DMS 273 treated with DMSO at 0.1 percent for 48 hours (cell line): ENCODE measurements around the gene SULT1A2.
"Not testable (repeated sequence)": the region's sequence is repeated elsewhere in the genome, so short reads cannot be mapped to it uniquely, and the experiment has no call there.

Source experiments
- DNase-seq: peaks from one replicate; lab custom pipeline; 2025; lab: John Stamatoyannopoulos, UW

The SULT1A2 gene

DNA sequence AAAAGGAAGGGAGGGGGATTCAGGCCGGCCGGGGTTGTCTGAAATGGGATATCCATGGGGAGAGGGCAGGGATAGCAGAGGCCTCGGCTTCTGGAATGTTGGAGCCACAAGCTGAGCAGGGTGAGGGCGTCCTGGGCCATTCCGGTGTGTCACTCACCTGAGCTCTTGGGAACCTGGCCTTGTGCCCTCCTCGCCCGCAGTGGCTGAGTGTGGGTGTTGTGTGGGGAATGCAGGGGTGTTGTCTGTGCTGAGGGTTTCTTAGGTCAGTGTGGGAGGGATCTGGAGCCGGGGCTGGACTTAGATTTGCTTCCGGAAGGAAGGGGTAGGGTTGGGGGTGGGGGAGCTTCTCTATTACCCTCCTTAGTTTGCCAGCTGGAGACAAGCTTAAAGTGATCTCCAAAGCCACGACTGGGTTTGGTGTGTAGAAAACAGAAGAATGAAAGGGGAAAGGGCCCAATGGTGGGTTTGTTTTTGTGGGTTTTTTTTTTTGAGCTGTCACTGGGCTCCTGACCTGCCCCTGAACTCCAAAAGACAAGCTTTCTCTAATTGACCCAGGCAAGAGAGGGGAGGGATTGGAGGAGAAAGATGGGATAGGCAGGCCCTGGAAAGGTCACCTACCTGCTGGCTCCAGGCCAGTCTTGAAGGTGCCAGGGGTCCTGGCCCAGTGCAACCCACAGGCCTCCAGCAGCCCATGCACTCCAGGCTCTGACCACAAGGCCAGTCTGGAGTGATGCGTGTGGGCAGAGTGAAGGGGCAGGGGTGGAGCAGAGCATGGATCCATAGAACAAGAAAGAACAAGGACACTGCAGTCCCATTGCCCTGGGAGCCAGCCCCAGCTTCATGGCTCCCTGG is at the start of gene SULT1A2:
Gene SULT1A2, minus strand, starts transcription at position 211 of the 852 bp plus-strand sequence. CDS start 1,120 bp downstream, outside the sequence.
- no peak for DNase-seq

DNA sequence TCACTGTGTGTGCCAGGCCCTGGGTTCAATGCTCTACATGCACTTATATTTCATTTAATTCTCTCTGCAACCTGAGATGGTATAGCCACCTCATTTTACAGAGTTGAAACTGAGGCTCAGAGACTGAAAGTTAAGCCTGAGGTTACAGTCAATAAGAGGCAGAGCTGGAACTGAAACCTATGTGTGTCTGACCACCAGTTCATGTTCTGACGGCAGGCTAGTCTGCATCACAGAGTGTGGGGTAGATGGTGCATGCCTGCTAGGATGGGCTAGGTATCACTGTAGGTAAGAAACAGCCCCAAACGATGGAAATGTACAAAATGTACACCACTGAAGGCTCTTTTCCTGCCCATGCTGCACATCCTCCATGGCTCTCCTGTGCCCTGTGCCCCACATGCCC is 43.1 kb upstream of the SULT1A2 start:
- DNase-seq = not testable (repeated sequence)

- DNase-seq = not testable (repeated sequence)
Measured at GRCh38 chr16:28638359-28638758, 41.5 kb upstream of the SULT1A2 start.

DNA sequence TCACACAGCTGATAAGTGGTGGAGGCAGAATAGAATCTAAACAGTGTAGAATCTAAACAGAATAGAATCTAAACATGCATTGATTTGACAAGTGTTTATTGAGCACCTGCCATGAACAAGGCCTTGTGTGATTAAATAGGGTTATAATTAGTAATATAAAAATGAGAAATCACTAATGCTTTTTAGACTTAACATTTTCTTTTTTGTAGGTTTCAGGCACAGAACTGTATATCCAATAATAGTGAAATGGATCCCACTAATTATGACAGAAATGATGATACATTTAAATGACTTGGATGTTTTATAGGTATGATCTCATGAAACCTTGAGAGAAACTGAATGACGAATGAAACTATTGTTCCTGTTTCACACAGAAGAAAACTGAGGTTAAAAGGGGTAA is 40.9 kb upstream of the SULT1A2 start, which contains the start of gene NPIPB8:
Gene NPIPB8, plus strand, starts transcription at position 301 of the 400 bp plus-strand sequence. CDS start 296 bp downstream, outside the sequence.
- not testable (repeated sequence) for DNase-seq

GRCh38 chr16:28636093-28636823 is 39.4 kb upstream of the SULT1A2 start:
- DNase-seq = not testable (repeated sequence)

GRCh38 chr16:28630905-28631304 is 34.1 kb upstream of the SULT1A2 start:
- DNase-seq = not testable (repeated sequence)

DNA sequence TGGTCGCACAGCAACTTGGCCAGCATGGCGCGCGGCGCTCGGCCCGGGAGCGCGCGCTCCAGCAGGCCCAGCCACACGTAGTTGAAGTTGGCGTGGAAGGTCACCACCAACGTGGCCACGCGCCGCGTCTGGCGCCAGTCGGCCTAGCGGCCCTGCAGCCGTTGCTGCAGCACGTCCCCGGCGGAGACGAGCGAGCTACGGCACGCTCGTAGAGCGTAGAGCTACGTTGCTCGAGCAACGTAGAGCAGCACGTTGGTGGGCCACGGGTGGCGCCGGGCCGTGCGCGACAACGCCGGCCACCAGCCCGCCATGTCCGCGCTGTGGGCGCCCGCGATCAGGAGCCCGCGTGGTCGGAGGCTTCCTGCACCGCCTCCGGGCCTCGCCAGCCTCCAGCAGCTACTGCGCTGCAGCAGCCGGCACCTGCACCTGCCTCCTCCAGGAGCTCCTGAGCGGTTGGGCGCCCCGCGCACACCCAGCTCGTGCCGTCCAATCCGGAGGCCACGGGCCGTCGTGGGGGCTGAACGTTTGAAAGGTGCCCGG is 26.4 kb upstream of the SULT1A2 start:
- DNase-seq = no peak

GRCh38 chr16:28622532-28623171 is 25.8 kb upstream of the SULT1A2 start:
- DNase-seq = not testable (repeated sequence)

GRCh38 chr16:28621481-28622155 is 24.8 kb upstream of the SULT1A2 start:
- no peak for DNase-seq

- not testable (repeated sequence) for DNase-seq
Measured at GRCh38 chr16:28620316-28620715, 23.5 kb upstream of the SULT1A2 start.

GRCh38 chr16:28617874-28618273 is 21.0 kb upstream of the SULT1A2 start:
- DNase-seq = no peak

DNA sequence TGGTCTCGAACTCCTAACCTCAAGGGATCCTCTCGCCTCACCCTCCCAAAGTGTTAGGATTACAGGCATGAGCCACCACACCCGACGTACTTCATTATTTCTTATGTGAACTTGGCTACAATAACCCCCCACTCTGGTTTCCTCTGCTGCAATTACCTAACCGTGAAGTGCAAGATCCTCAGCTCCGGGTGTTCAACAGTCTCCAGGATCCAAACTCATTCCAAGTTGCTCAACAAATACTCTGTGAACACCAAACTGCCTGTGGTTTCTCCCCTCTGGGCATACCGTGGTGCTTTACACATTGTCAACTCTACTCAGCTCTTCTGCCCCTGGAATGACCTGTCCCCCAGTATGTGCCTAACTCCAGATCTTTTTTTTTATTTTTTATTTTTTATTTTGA is 19.8 kb upstream of the SULT1A2 start:
- no peak for DNase-seq

GRCh38 chr16:28616224-28616577 is 19.4 kb upstream of the SULT1A2 start:
- DNase-seq = not testable (repeated sequence)

DNA sequence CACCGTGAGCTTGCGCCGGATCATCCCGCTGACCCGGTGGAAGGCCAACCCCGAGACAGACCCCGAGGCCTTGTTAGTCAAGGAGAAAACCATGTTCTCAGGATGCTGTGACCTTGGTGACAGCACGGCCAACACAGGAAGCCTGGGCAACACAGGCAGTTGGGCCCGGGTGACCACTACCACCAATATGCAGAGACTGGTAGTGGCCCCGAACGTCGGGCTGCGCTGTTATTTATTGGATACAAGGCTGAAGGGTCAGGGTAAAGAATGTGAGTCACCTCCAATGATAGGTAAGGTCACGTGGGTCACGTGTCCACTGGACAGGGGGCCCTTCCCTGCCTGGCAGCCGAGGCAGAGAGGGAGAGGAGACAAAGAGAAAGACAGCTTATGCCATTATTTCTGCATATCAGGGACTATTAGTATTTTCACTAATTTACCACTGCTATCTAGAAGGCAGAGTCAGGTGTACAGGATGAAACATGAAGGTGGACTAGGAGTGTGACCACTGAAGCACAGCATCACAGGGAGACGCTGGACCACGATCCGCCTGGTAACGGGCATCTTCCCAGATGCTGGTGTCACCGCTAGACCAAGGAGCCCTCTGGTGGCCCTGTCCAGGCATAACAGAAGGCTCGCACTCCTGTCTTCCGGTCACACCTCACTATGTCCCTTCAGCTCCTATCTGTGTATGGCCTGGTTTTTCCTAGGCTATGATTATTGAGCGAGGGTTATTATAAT is 18.8 kb upstream of the SULT1A2 start:
- DNase-seq = not testable (repeated sequence)

DNA sequence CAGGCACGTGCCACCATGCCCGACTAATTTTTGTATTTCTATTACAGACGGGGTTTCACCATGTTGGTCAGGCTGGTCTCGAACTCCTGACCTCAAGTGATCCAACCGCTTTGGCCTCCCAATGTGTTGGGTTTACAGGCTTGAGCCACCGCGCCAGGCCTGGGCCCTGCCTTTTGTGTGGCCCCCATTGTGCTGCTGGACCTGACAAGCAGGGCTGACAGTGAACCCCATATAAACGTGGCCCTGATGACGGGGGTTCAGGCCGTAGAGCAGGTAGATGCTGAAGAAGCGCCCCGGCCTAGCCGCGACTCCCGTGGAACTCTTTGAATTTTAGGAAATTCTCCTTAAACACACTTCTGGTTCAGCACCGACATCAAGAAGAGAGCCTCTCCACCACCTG is 17.7 kb upstream of the SULT1A2 start:
- DNase-seq = not testable (repeated sequence)

- not testable (repeated sequence) for DNase-seq
Measured at GRCh38 chr16:28613912-28614311, 17.1 kb upstream of the SULT1A2 start.

GRCh38 chr16:28612359-28613280 is 15.8 kb upstream of the SULT1A2 start:
- DNase-seq = not testable (repeated sequence)

DNA sequence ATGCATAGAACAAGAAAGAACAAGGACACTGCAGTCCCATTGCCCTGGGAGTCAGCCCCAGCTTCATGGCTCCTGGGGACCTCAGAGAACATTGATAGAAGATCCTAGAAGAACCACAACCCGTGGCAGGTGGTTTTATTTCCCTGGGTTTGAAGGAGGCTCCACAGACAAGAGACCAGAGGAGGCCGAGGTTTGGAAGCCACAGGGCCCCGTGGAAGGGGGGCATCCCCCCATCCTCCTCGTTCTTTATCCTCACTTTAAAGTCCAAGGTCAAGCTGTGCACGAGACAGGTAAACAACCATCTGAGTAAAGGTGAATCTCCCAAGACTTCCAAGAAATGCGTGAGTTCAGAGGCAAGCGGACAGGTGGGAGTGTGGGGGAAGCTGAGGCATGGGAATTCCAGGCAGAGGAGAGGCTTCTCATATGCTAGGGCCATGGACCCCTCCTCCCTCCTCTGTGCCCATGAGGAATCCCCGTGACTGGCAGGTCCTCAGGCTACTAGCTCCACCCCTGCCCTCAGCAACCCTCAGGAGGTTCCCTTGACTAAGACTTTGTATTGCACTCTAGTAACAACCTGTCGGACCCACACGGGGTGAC is 13.8 kb upstream of the SULT1A2 start:
- no peak for DNase-seq
